ENCODE measurements around the gene CABLES1. TPM values are rescaled to one million over a fixed set of nuclear protein-coding genes. Genes with fewer than 3 reads are reported as not detected.

Gene CABLES1
- total RNA-seq, 2 donors from 2014 or later, result 9.9 to 16.7 TPM

DNA sequence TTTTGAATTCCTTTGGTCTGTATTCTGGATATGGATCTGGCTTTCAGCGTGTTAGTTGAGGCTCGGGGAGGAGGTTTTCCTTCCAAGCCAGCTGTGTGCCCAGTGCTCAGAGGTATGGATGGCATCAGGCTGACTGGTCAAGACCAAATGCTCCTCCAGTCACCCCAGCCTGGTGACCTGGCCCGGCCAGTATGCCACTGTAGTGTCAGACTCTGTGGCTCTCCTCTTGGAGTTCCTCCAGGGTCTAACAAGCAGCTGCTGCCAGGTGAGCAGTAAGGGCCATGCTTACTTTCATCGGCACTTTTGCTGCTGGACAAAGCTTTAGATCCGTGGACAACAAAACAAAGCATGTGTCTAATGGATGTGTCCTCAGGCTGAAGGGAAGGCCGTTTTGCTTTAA, 44.1 kb downstream of the CABLES1 start:
- no peaks in the 10 kb centered on the region for H3K9me3 ChIP-seq (ENCODE audit: control insufficient read depth, low read length)
- H3K36me3 ChIP-seq (ENCODE audit: control insufficient read depth, insufficient read depth, low read length), result no peaks in the 10 kb centered on the region
- H3K9ac ChIP-seq (ENCODE audit: extremely low read depth, low read length, poor library complexity, severe bottlenecking), result no peak overlapping the region
- Mint-ChIP-seq H3K27ac (peak overlapping the region; percentile 53), H3K4me1 (peaks cover 52% of the 10 kb centered on the region), H3K36me3 (ENCODE audit: low read depth) (no peaks in the 10 kb centered on the region), H3K9me3 (no peaks in the 10 kb centered on the region), H3K27me3 (ENCODE audit: insufficient read depth) (no peaks in the 10 kb centered on the region), H3K4me3 (no peak overlapping the region)
- WGBS, 2 experiments (ENCODE audit: insufficient coverage in 1 of 2, insufficient read length in 1 of 2), result 97 to 98% methylated on average over 5 to 6 of the region's 6 CpGs
- no peak overlapping the region for H3K4me3 ChIP-seq (ENCODE audit: low read length)
- H3K27me3 ChIP-seq (ENCODE audit: control insufficient read depth, insufficient read depth, low read length, poor library complexity, severe bottlenecking), result no peaks in the 10 kb centered on the region
- no peak overlapping the region for H3K27ac ChIP-seq (ENCODE audit: low read depth, low read length)
- peak; percentile 37 for DNase-seq
- TF ChIP-seq, protein P1, sequence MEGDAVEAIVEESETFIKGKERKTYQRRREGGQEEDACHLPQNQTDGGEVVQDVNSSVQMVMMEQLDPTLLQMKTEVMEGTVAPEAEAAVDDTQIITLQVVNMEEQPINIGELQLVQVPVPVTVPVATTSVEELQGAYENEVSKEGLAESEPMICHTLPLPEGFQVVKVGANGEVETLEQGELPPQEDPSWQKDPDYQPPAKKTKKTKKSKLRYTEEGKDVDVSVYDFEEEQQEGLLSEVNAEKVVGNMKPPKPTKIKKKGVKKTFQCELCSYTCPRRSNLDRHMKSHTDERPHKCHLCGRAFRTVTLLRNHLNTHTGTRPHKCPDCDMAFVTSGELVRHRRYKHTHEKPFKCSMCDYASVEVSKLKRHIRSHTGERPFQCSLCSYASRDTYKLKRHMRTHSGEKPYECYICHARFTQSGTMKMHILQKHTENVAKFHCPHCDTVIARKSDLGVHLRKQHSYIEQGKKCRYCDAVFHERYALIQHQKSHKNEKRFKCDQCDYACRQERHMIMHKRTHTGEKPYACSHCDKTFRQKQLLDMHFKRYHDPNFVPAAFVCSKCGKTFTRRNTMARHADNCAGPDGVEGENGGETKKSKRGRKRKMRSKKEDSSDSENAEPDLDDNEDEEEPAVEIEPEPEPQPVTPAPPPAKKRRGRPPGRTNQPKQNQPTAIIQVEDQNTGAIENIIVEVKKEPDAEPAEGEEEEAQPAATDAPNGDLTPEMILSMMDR (conservative IDR thresholded peaks at IDR 0.05), result no peak
- peaks cover 6% of the 10 kb centered on the region for H3K4me1 ChIP-seq (ENCODE audit: control insufficient read depth, insufficient read depth, low read length)

DNA sequence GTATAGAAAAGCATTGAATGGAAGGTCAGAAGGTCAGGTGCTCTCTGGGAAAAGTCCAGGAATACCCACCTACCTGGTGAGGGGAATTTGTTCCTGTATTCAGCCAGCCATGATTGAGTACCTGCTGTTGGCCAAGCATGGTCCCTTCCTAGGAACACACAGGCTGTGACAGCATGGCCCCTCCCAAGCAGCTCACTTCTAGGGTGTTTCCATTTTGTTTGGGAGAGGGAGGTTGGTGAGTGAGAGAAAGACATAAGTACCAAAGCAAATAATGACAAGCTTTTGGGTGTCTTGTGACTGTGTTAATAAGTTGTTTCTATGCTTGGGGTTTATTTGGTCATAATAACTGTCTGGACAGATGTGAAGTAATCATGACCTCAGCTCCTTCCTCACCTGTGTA, 46.3 kb downstream of the CABLES1 start:
- Mint-ChIP-seq H3K36me3 (ENCODE audit: low read depth) (no peaks in the 10 kb centered on the region), H3K4me3 (no peak overlapping the region), H3K9me3 (no peaks in the 10 kb centered on the region), H3K4me1 (peaks cover 55% of the 10 kb centered on the region), H3K27ac (peak overlapping the region; percentile 52), H3K27me3 (ENCODE audit: insufficient read depth) (no peaks in the 10 kb centered on the region)
- Histone ChIP-seq H3K4me3 (ENCODE audit: low read length) (no peak overlapping the region), H3K9me3 (ENCODE audit: control insufficient read depth, low read length) (no peaks in the 10 kb centered on the region), H3K27ac (ENCODE audit: low read depth, low read length) (no peak overlapping the region), H3K4me1 (ENCODE audit: control insufficient read depth, insufficient read depth, low read length) (peaks cover 6% of the 10 kb centered on the region), H3K36me3 (ENCODE audit: control insufficient read depth, insufficient read depth, low read length) (no peaks in the 10 kb centered on the region), H3K27me3 (ENCODE audit: control insufficient read depth, insufficient read depth, low read length, poor library complexity, severe bottlenecking) (no peaks in the 10 kb centered on the region), H3K9ac (ENCODE audit: extremely low read depth, low read length, poor library complexity, severe bottlenecking) (no peak overlapping the region)
- DNase-seq, result no peak
- TF ChIP-seq, protein P1 (conservative IDR thresholded peaks at IDR 0.05), result no peak

DNA sequence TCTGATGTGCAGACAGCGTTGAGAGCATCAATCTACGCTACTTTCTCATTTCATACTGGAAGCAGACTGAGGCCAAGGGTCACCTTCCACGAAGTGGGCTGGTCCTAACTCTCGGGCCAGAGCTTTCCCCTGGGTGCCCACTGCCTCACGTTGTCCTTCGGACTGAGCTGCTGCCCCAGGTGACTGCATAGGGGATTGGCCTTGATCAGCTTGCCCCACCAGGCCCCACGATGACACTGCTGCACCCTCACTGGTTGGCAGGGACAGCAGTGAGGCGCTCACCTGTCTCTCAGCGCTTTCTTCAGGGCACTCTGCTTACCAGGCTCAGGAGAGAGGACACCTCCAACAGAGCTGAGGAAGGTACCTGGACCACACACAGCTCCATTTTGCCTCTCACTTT, 47.3 kb downstream of the CABLES1 start:
- H3K9me3 Mint-ChIP-seq, result no peaks in the 10 kb centered on the region
- no peak overlapping the region for H3K4me3 Mint-ChIP-seq
- DNase-seq, result peak; percentile 38
- H3K4me1 ChIP-seq (ENCODE audit: control insufficient read depth, insufficient read depth, low read length), result peaks cover 6% of the 10 kb centered on the region
- no peaks in the 10 kb centered on the region for H3K36me3 ChIP-seq (ENCODE audit: control insufficient read depth, insufficient read depth, low read length)
- no peak overlapping the region for H3K9ac ChIP-seq (ENCODE audit: extremely low read depth, low read length, poor library complexity, severe bottlenecking)
- H3K27ac ChIP-seq (ENCODE audit: low read depth, low read length), result no peak overlapping the region
- H3K4me1 Mint-ChIP-seq, result peaks cover 45% of the 10 kb centered on the region
- 92 to 95% methylated on average over 7 to 9 of the region's 9 CpGs for WGBS, 2 experiments (ENCODE audit: insufficient coverage in 1 of 2, insufficient read length in 1 of 2)
- TF ChIP-seq, protein P1 (conservative IDR thresholded peaks at IDR 0.05), result no peak
- no peak overlapping the region for H3K27ac Mint-ChIP-seq
- no peaks in the 10 kb centered on the region for H3K36me3 Mint-ChIP-seq (ENCODE audit: low read depth)
- H3K27me3 Mint-ChIP-seq (ENCODE audit: insufficient read depth), result no peaks in the 10 kb centered on the region
- no peaks in the 10 kb centered on the region for H3K27me3 ChIP-seq (ENCODE audit: control insufficient read depth, insufficient read depth, low read length, poor library complexity, severe bottlenecking)
- no peak overlapping the region for H3K4me3 ChIP-seq (ENCODE audit: low read length)
- H3K9me3 ChIP-seq (ENCODE audit: control insufficient read depth, low read length), result no peaks in the 10 kb centered on the region
